ENCODE results near the gene KRT79.
"Not testable (repeated sequence)": the region's sequence is repeated elsewhere in the genome, so short reads cannot be mapped to it uniquely, and the experiment has no call there.

The KRT79 gene

GRCh38 chr12:52865090-52865944 lies 31.2 kb upstream of the KRT79 start:
- DNase-seq, result peak; percentile 36 to 94 (median 68)
- intact Hi-C loops (cut with DNase I), result loop anchor here (5.0 kb wide), 1 partner anchor 493 kb away; no protein-coding TSS in a partner anchor

GRCh38 chr12:52862023-52862422 lies 27.9 kb upstream of the KRT79 start:
- intact Hi-C loops (cut with DNase I), result no loop called here
- DNase-seq, result peak in 1 of 10 donors; percentile 57

GRCh38 chr12:52861511-52861910 lies 27.4 kb upstream of the KRT79 start:
- intact Hi-C loops (cut with DNase I), result no loop called here

GRCh38 chr12:52860102-52860823 lies 26.2 kb upstream of the KRT79 start:
- intact Hi-C loops (cut with DNase I), result no loop called here
- DNase-seq, result peak in 1 of 10 donors; percentile 55

More at GRCh38 chr12:52861511-52861910, 27.4 kb upstream of the KRT79 start:
- peak in 2 of 10 donors; percentile 44 to 62 for DNase-seq

- intact Hi-C loops (cut with DNase I), result no loop called here
- no peak for DNase-seq
Measured at GRCh38 chr12:52857500-52857899, 23.4 kb upstream of the KRT79 start.

- intact Hi-C loops (cut with DNase I), result no loop called here
- no peak for DNase-seq
Measured at GRCh38 chr12:52856787-52857186, 22.7 kb upstream of the KRT79 start.

GRCh38 chr12:52856077-52856476 lies 22.0 kb upstream of the KRT79 start:
- DNase-seq; intact Hi-C loops (cut with DNase I): not testable (repeated sequence)

- intact Hi-C loops (cut with DNase I), result no loop called here
- peak in 1 of 10 donors; percentile 16 for DNase-seq
Measured at GRCh38 chr12:52851787-52852186, 17.7 kb upstream of the KRT79 start.

GRCh38 chr12:52850681-52851080 lies 16.6 kb upstream of the KRT79 start:
- DNase-seq, result peak in 1 of 10 donors; percentile 41
- intact Hi-C loops (cut with DNase I), result no loop called here

GRCh38 chr12:52849511-52849910 lies 15.4 kb upstream of the KRT79 start:
- intact Hi-C loops (cut with DNase I), result no loop called here
- peak in 1 of 10 donors; percentile 66 for DNase-seq

GRCh38 chr12:52848661-52849255 lies 14.6 kb upstream of the KRT79 start, which contains the start of gene KRT78:
Gene KRT78 (minus strand): TSS chr12:52848994. CDS start chr12:52848930, 64 bp downstream.
- intact Hi-C loops (cut with DNase I), result no loop called here
- DNase-seq, result peak in 1 of 10 donors; percentile 37

GRCh38 chr12:52847335-52848102 lies 13.4 kb upstream of the KRT79 start:
- intact Hi-C loops (cut with DNase I), result no loop called here
- peak in 2 of 10 donors; percentile 61 to 62 for DNase-seq

GRCh38 chr12:52846356-52846970 lies 12.4 kb upstream of the KRT79 start:
- intact Hi-C loops (cut with DNase I), result no loop called here
- DNase-seq, result peak in 2 of 10 donors; percentile 15 to 41

GRCh38 chr12:52845946-52846345 lies 11.8 kb upstream of the KRT79 start:
- intact Hi-C loops (cut with DNase I), result no loop called here
- peak in 1 of 10 donors; percentile 32 for DNase-seq

GRCh38 chr12:52844386-52844785 lies 10.3 kb upstream of the KRT79 start:
- intact Hi-C loops (cut with DNase I), result no loop called here
- peak in 2 of 10 donors; percentile 68 to 77 for DNase-seq

- intact Hi-C loops (cut with DNase I), result no loop called here
- peak in 2 of 10 donors; percentile 54 to 78 for DNase-seq
Measured at GRCh38 chr12:52839436-52840105, 5.5 kb upstream of the KRT79 start.

GRCh38 chr12:52838609-52839435 lies 4.7 kb upstream of the KRT79 start:
- intact Hi-C loops (cut with DNase I), result no loop called here
- DNase-seq, result peak in 2 of 10 donors; percentile 68 to 70

All from posterior cingulate gyrus (tissue), 11 donors.